Daoy (cell line): ENCODE data around the gene ALDH1A2. TPM values are rescaled to one million over a fixed set of nuclear protein-coding genes. Genes with fewer than 3 reads are reported as not detected.

Source experiments
- DNase-seq: peaks from one replicate; pipeline ENCODE4 v3.0.0-alpha.2; 2015; ENCODE audit warnings: low read depth
- total RNA-seq: library from RNA; depleted of rRNA; stranded (reverse); fragments of >200 nt; shearing (Covaris generic); gene quantifications from 2 replicates; pipeline ENCODE4 v1.2.3, GENCODE V29; 2014

Gene ALDH1A2
- total RNA-seq, 1 experiment from 2014 or later: not detected

- no peak for DNase-seq
Measured at GRCh38 chr15:57943754-57944420, 121.6 kb downstream of the ALDH1A2 start.

GRCh38 chr15:57943171-57943570, 122.3 kb downstream of the ALDH1A2 start:
- no peak for DNase-seq

- DNase-seq: no peak
Measured at GRCh38 chr15:57941816-57942215, 123.7 kb downstream of the ALDH1A2 start.

- no peak for DNase-seq
Measured at GRCh38 chr15:57932348-57932747, 133.2 kb downstream of the ALDH1A2 start.

GRCh38 chr15:57931570-57931969, 133.9 kb downstream of the ALDH1A2 start:
- no peak for DNase-seq

GRCh38 chr15:57927091-57927631, 138.3 kb downstream of the ALDH1A2 start:
- no peak for DNase-seq

GRCh38 chr15:57925650-57926049, 139.9 kb downstream of the ALDH1A2 start:
- no peak for DNase-seq

GRCh38 chr15:57924598-57924997, 140.9 kb downstream of the ALDH1A2 start:
- no peak for DNase-seq

GRCh38 chr15:57923750-57924149, 141.8 kb downstream of the ALDH1A2 start:
- no peak for DNase-seq

GRCh38 chr15:57923306-57923705, 142.2 kb downstream of the ALDH1A2 start:
- DNase-seq: no peak

- DNase-seq: peak; percentile 45
Measured at GRCh38 chr15:57922776-57923175, 142.7 kb downstream of the ALDH1A2 start.

GRCh38 chr15:57921371-57921770, 144.1 kb downstream of the ALDH1A2 start:
- no peak for DNase-seq

GRCh38 chr15:57920911-57921310, 144.6 kb downstream of the ALDH1A2 start:
- DNase-seq: no peak

- no peak for DNase-seq
Measured at GRCh38 chr15:57919754-57920153, 145.8 kb downstream of the ALDH1A2 start.

- no peak for DNase-seq
Measured at GRCh38 chr15:57917998-57918397, 147.5 kb downstream of the ALDH1A2 start.

- no peak for DNase-seq
Measured at GRCh38 chr15:57916695-57917094, 148.8 kb downstream of the ALDH1A2 start.

GRCh38 chr15:57915827-57916531, 149.5 kb downstream of the ALDH1A2 start:
- no peak for DNase-seq

GRCh38 chr15:57914350-57915055, 151.0 kb downstream of the ALDH1A2 start:
- no peak for DNase-seq

GRCh38 chr15:57911247-57911646, 154.3 kb downstream of the ALDH1A2 start:
- DNase-seq: no peak

GRCh38 chr15:57910672-57911071, 154.8 kb downstream of the ALDH1A2 start:
- no peak for DNase-seq

GRCh38 chr15:57909388-57909787, 156.1 kb downstream of the ALDH1A2 start:
- no peak for DNase-seq

- DNase-seq: no peak
Measured at GRCh38 chr15:57903626-57904025, 161.9 kb downstream of the ALDH1A2 start.
